ENCODE measurements around the gene MAP3K7CL.

Gene MAP3K7CL

DNA sequence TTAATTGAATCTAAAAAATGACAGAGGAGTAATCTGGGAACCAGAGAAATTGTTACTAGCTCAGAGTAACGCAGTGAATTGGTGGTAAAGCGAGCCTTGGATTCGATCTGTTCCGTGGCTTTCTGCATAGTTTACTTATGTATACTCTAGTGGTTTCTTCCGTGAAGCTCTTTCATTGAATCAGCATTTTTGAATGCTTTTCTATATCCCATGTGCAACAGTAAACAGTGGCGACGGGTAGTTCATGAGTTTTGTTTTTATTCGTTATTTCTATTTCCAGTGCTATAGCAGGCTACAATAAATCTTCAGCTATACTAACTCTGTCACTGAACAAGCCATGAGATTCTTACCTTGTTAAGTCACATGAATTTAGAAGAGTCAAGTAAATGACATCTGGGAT lies 14.5 kb upstream of the MAP3K7CL start:
- Mint-ChIP-seq H3K27ac (no peak overlapping the region), H3K9me3 (no peaks in the 10 kb centered on the region), H3K4me1 (no peaks in the 10 kb centered on the region), H3K27me3 (no peaks in the 10 kb centered on the region), H3K36me3 (ENCODE audit: low read depth) (no peaks in the 10 kb centered on the region), H3K4me3 (no peak overlapping the region)
- no peak for DNase-seq
- no peak for ATAC-seq

DNA sequence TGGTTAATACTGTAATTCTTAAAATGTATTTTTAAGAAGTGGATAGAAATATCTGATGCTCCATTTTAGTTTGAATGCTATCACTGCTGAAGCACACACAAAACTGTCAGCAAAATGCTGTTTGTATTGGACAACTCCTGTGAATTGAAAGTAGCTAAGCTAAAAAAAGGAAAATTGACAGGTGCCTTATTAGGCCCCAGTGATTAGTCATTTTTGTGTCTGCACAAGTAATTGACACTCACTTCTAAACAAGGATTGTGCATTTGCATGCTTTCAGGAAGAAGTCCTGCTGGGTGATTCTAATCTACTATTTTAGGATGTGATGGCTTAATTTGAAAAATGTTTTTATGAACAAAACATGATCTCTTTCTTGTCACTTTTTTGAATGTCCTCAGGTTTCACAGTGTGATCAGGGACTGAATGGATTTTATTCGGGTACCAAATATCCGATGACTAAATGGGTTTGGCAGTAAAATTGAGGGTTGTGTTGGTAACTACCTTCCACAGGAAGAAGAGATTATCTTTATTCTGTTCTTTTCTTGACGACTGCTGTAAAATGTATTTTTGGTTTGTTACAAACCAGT lies 13.0 kb upstream of the MAP3K7CL start:
- no peak for DNase-seq
- no peak for ATAC-seq
- Mint-ChIP-seq H3K4me1 (no peaks in the 10 kb centered on the region), H3K36me3 (ENCODE audit: low read depth) (no peaks in the 10 kb centered on the region), H3K9me3 (no peaks in the 10 kb centered on the region), H3K4me3 (no peak overlapping the region), H3K27ac (no peak overlapping the region), H3K27me3 (no peaks in the 10 kb centered on the region)

DNA sequence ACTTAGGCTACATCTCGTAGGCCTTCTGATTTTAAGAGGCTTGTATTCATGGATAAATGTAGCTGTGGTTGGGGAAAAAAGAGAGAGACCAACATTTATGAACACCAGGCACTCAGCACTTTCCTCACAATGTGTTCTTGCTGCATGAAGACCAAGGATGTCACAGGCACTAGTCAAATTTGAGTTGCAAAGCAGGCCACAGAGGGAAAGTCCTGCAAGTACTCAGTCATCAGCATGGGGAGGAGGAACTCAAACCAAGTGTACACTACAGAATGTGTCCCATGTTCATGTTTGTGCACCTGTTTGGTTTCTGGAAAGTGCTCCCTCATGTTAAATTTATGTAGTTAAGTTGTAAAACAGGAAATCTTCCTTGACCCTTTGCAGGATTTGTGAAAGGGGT lies 8.7 kb upstream of the MAP3K7CL start:
- Mint-ChIP-seq H3K4me3 (no peak overlapping the region), H3K27ac (no peak overlapping the region), H3K27me3 (no peaks in the 10 kb centered on the region), H3K36me3 (ENCODE audit: low read depth) (no peaks in the 10 kb centered on the region), H3K4me1 (peaks cover 7% of the 10 kb centered on the region), H3K9me3 (no peaks in the 10 kb centered on the region)
- no peak for DNase-seq
- no peak for ATAC-seq

DNA sequence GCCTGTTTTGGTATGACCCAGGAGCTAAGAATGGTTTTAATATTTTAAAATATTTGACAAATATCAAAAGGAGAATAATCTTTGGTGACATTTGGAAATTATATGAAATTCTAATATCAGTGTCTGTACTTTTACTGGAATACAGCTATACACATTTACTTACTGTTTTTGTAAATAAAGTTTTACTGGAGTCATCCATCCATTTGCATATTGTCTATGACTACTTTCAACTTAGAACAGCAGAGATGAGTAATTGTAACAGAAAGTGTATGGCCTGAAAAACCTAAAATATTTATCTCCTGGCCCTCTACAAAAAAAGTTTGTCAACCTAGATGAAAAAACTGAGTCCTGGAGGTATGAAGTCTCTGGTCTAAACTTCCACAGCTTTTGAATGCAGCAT lies 5.8 kb upstream of the MAP3K7CL start:
- no peak for DNase-seq
- H3K36me3 Mint-ChIP-seq (ENCODE audit: low read depth): peaks cover 2% of the 10 kb centered on the region
- H3K4me3 Mint-ChIP-seq: no peak overlapping the region
- no peaks in the 10 kb centered on the region for H3K9me3 Mint-ChIP-seq
- H3K27me3 Mint-ChIP-seq: no peaks in the 10 kb centered on the region
- no peak overlapping the region for H3K27ac Mint-ChIP-seq
- ATAC-seq: no peak
- H3K4me1 Mint-ChIP-seq: peaks cover 7% of the 10 kb centered on the region

DNA sequence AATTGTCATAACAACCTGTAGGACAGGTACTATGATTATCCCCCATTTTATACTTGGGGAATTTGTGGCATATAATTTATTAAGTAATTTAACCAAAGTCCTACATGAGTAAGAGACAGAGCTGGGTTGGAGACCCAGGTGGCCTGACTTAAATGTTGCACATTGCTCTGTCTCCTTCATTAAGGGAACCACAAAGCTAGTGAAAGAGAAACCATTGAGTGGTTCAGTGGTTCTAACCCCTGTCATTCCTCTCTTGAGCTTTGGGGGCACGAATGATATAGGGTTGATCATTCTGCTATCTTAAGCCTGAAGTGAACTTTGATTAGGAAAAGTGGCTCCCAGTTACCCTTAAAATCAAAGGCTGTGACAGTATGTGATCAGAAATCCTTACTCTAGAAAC lies 5.3 kb upstream of the MAP3K7CL start:
- Mint-ChIP-seq H3K9me3 (no peaks in the 10 kb centered on the region), H3K4me3 (no peak overlapping the region), H3K27me3 (no peaks in the 10 kb centered on the region), H3K4me1 (peaks cover 7% of the 10 kb centered on the region), H3K36me3 (ENCODE audit: low read depth) (peaks cover 2% of the 10 kb centered on the region), H3K27ac (no peak overlapping the region)
- peak; percentile 54 for ATAC-seq
- DNase-seq: no peak

DNA sequence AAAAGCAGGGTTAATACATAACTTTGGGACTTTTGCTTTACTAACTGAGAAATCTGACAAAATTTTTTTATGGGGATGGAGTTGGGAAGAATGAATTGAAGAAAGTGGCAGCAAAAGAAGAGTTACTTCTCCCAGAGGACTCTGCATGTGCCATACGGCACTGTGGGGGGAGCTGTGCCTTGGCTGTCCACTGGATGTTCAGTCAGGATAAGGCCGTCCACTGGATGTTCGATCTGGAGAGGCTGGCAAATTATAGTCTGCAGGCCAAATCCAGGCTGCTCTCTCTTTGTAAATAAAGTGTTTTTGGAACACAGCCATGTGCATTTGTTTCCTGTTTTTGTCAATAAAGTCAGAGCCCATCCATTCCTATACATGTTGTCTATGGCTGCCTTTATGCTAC lies 4.5 kb upstream of the MAP3K7CL start:
- Mint-ChIP-seq H3K9me3 (no peaks in the 10 kb centered on the region), H3K4me1 (peaks cover 7% of the 10 kb centered on the region), H3K27me3 (no peaks in the 10 kb centered on the region), H3K36me3 (ENCODE audit: low read depth) (peaks cover 2% of the 10 kb centered on the region), H3K27ac (no peak overlapping the region), H3K4me3 (no peak overlapping the region)
- no peak for ATAC-seq
- no peak for DNase-seq

DNA sequence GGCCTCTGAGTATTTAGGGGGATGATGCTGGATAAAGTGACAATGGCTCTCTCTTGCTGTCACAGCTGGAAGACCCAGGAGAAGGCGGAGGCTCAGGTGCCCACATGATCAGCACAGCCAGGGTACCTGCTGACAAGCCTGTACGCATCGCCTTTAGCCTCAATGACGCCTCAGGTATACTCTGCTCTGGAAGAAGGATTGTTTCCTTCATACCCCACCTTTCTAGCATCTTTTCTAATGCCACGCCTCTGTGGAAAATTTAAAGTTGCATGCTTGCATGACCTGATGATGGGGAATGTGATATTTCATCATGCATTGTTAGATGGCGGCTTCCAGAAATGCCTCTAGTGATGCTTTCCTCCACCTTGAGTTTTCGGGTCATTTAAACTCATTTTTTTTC lies 2.8 kb downstream of the MAP3K7CL start:
- no peaks in the 10 kb centered on the region for H3K27me3 Mint-ChIP-seq

DNA sequence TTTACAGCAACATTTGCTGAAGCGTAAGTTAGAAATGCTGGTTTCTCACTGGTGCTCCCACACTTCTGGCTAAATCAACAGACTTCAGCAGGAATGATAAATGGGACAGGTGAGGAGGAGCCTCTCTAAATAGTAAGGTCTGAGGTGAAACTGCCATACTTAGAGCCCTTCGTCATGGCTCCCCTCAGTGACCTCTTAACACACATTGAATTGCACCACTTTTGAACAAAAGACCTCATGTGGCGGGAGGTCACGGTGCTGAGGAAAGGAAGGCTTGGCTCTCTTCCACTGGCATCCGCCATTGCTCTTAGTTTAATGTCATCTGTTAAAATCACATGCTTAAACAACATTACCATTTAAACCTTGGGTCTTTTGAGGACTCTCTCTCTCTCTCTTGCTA lies 3.4 kb downstream of the MAP3K7CL start:
- no peak for DNase-seq
- Mint-ChIP-seq H3K27ac (no peak overlapping the region), H3K9me3 (no peaks in the 10 kb centered on the region), H3K36me3 (ENCODE audit: low read depth) (peaks cover 2% of the 10 kb centered on the region), H3K27me3 (no peaks in the 10 kb centered on the region), H3K4me3 (no peak overlapping the region), H3K4me1 (no peaks in the 10 kb centered on the region)
- no peak for ATAC-seq

More for the DNA sequence above, 2.8 kb downstream of the MAP3K7CL start:
- Mint-ChIP-seq H3K4me1 (no peaks in the 10 kb centered on the region), H3K4me3 (no peak overlapping the region), H3K27ac (no peak overlapping the region), H3K36me3 (ENCODE audit: low read depth) (peaks cover 2% of the 10 kb centered on the region), H3K9me3 (no peaks in the 10 kb centered on the region)
- no peak for DNase-seq
- ATAC-seq: no peak

DNA sequence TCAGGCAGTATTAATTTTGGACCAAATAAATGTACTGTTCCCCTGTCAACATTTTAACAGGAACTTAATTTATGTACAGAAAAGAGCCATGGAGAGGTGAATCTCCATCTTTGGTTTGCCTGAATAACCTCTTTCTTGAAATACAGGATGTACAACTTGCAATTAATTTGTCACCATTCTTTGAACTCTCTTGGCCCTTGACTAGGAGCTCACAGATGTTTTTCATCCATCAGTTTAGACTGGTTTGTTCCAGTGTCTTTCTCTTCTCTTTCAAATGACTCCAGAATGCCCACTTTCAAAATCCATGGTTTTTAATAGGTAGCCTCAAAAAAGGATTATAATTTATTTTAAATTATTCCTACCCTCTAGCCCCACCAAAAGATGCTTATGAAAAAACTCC lies 5.0 kb downstream of the MAP3K7CL start:
- Mint-ChIP-seq H3K27me3 (no peaks in the 10 kb centered on the region), H3K27ac (no peak overlapping the region), H3K4me3 (no peak overlapping the region), H3K4me1 (no peaks in the 10 kb centered on the region), H3K36me3 (ENCODE audit: low read depth) (no peaks in the 10 kb centered on the region), H3K9me3 (no peaks in the 10 kb centered on the region)
- DNase-seq (no peak), ATAC-seq (no peak)

DNA sequence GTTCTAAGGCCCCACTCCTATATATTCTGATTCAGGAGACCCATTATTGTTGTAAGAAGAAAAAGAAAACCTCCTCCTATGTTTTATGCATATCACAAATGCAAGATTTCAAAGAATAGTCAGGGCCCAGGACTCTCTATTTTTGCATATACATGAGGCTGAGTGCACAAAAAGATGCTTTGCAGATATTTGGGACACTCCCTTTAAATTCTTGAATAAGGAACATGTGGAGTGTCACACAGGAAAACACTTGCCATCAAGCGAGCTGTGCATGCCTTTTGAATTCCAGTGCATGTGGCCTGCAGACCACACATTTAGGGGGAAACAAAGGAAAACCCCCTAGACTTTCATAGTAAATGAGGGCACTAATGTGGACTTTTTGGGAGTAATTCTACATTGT lies 5.6 kb downstream of the MAP3K7CL start:
- Mint-ChIP-seq H3K27ac (no peak overlapping the region), H3K9me3 (no peaks in the 10 kb centered on the region), H3K4me1 (no peaks in the 10 kb centered on the region), H3K27me3 (no peaks in the 10 kb centered on the region), H3K36me3 (ENCODE audit: low read depth) (no peaks in the 10 kb centered on the region), H3K4me3 (no peak overlapping the region)
- ATAC-seq (no peak), DNase-seq (no peak)

DNA sequence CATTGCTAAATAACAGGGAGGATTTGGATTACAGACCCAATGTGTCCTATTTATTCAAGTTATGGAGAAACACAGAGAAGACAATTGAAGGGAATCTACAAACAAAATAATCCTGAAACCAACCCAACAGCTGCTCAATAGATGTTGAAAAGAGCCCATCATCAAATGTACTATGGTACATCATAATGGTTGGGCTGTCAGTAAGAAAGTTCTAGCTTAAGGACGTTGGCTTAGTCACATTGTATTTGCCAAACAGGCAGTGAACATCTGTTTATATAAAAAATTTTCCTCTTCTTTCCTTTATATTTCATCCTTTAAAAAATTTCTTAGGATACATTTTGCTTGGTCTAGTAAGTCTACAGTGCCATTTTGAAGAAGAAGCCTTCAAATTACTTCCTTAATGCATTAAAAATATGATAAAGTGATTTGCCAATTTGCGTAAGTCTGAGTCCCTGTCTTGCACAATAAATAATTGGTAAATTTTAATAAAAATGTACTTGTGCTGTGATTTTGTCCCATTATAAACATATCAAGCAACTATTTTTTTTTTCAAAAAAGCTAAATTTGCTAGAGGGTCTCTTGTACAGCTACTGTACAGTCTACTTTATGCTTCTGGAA lies 14.4 kb downstream of the MAP3K7CL start:
- H3K27ac Mint-ChIP-seq: no peak overlapping the region
- no peaks in the 10 kb centered on the region for H3K36me3 Mint-ChIP-seq (ENCODE audit: low read depth)
- peaks cover 12% of the 10 kb centered on the region for H3K4me1 Mint-ChIP-seq
- no peak overlapping the region for H3K4me3 Mint-ChIP-seq
- H3K27me3 Mint-ChIP-seq: no peaks in the 10 kb centered on the region
- DNase-seq (no peak), ATAC-seq (no peak)
- H3K9me3 Mint-ChIP-seq: no peaks in the 10 kb centered on the region

DNA sequence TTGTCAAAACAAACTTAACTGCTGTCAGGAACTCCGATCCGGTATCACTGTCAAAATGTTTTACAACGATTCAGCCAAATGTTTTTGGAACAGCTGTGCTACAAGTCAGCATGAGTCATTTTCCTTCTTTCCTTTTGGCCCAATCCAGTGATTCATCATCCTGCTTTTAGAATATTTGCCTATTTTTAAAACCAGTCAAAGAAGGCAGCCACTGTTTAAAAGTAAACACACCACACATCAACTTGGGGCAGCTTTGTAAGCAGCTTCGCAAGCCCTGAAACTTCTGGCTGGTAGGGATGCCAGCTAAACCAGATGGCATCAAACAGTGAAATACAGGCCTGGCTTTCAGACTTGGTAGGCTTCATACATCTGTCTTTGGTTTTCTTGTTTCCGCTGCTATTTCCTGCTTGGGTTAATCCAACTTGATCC lies 14.9 kb downstream of the MAP3K7CL start:
- H3K4me3 Mint-ChIP-seq: no peak overlapping the region
- no peak overlapping the region for H3K27ac Mint-ChIP-seq
- no peaks in the 10 kb centered on the region for H3K27me3 Mint-ChIP-seq
- ATAC-seq: no peak
- H3K36me3 Mint-ChIP-seq (ENCODE audit: low read depth): no peaks in the 10 kb centered on the region
- H3K9me3 Mint-ChIP-seq: no peaks in the 10 kb centered on the region
- DNase-seq: no peak
- peaks cover 12% of the 10 kb centered on the region for H3K4me1 Mint-ChIP-seq

DNA sequence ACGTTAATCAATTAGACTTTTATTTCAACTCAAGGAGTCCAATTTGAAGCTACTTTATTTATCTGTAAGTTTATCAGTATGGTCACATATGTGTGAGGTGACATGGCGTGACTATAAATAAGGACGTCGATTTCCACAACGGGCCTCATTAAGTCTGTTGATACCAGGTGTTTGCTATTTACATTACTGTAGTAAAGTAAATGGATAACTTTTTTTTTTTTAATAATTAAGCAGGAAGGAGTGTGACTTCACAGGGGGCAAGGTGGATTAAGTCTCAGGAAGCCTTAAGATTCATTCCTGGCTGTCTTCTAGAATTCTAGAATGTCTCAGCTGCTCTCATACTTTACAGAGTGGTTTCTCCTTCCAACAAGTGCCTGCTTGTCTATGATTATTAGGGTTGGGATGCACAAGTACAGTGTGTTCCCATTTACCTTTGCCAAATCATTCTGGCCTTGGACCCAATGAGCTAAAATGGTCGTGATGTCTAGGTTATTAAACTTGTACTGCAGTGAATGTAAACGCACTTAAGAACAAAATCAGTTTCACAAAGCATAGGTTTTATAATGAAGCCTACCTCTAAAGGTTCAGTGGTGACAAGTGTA lies 15.5 kb downstream of the MAP3K7CL start:
- no peak for ATAC-seq
- Mint-ChIP-seq H3K36me3 (ENCODE audit: low read depth) (no peaks in the 10 kb centered on the region), H3K4me1 (peaks cover 12% of the 10 kb centered on the region), H3K27ac (no peak overlapping the region), H3K4me3 (no peak overlapping the region), H3K27me3 (no peaks in the 10 kb centered on the region), H3K9me3 (no peaks in the 10 kb centered on the region)
- no peak for DNase-seq

DNA sequence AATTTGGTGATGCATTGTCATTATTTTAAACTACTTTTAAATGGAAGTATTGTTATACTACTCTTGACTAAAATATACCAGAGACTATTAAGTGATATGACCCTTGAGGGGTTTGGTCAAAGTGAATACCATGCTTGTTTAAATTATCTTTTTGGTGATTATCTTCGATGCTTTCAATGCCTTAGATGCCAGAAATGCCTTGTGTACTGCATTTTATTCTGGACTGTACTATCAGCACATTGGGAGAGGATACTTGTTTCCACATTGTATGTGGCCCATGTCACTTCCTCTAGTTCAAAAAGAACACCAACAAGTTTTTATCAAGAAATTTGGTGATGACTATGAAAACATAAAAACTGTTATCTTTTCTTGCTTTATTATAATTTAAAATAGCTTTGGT lies 16.3 kb downstream of the MAP3K7CL start:
- H3K36me3 Mint-ChIP-seq (ENCODE audit: low read depth): no peaks in the 10 kb centered on the region
- peaks cover 12% of the 10 kb centered on the region for H3K4me1 Mint-ChIP-seq
- no peak overlapping the region for H3K4me3 Mint-ChIP-seq
- H3K27me3 Mint-ChIP-seq: no peaks in the 10 kb centered on the region
- no peak overlapping the region for H3K27ac Mint-ChIP-seq
- H3K9me3 Mint-ChIP-seq: no peaks in the 10 kb centered on the region
- ATAC-seq (no peak), DNase-seq (no peak)

DNA sequence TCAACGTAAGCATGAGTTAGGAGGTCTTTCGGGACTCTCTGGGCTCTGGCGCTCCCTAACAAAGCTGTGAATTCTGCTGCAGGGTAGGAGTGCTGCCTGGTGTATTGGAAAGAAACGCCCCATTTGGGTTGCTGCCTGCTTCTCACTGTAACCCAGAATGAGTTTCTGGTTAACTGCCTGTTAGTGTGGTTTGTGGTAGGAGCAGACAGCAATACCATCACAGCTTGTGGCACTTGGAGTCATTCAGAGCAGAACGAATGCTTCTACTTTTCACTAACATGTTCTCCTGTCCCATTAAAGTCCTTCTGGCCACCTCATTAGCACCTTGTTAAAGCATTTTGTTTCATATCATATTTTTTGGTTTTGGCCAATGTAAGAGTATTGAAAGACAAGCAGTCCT lies 18.1 kb downstream of the MAP3K7CL start:
- Mint-ChIP-seq H3K4me1 (peaks cover 12% of the 10 kb centered on the region), H3K4me3 (no peak overlapping the region), H3K9me3 (no peaks in the 10 kb centered on the region), H3K27me3 (no peaks in the 10 kb centered on the region), H3K36me3 (ENCODE audit: low read depth) (no peaks in the 10 kb centered on the region), H3K27ac (no peak overlapping the region)
- DNase-seq (no peak), ATAC-seq (peak; percentile 49)
